ENCODE data around the gene FZR1.
"Not testable (repeated sequence)": the region's sequence is repeated elsewhere in the genome, so short reads cannot be mapped to it uniquely, and the experiment has no call there.

FZR1 gene

DNA sequence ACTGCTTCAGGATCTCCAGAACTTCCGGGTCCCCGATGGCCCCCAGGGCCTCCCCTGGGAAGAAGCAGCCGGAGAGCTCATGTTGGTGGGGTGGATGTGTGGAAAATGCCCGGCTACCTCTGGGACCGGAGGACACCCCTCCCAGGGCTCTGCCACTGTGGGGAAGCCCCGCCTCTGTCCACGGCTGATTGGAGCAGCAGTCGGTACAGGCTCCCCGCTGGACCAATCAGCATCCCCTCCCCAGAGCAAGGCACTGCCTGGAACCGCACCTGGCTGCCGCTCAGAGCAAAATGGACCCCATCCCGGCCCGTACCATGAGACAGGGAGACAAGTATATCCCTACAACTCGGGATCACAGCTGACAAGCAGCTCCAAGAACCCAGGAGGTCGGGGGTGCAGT is 12.1 kb upstream of the FZR1 start:
- no peak for DNase-seq (ENCODE audit: low read depth in 1 of 2, low spot score in 1 of 2)

GRCh38 chr19:3494559-3494958 is 11.6 kb upstream of the FZR1 start:
- peak in 1 of 2 donors; percentile 35 for DNase-seq (ENCODE audit: low read depth in 1 of 2, low spot score in 1 of 2)

DNA sequence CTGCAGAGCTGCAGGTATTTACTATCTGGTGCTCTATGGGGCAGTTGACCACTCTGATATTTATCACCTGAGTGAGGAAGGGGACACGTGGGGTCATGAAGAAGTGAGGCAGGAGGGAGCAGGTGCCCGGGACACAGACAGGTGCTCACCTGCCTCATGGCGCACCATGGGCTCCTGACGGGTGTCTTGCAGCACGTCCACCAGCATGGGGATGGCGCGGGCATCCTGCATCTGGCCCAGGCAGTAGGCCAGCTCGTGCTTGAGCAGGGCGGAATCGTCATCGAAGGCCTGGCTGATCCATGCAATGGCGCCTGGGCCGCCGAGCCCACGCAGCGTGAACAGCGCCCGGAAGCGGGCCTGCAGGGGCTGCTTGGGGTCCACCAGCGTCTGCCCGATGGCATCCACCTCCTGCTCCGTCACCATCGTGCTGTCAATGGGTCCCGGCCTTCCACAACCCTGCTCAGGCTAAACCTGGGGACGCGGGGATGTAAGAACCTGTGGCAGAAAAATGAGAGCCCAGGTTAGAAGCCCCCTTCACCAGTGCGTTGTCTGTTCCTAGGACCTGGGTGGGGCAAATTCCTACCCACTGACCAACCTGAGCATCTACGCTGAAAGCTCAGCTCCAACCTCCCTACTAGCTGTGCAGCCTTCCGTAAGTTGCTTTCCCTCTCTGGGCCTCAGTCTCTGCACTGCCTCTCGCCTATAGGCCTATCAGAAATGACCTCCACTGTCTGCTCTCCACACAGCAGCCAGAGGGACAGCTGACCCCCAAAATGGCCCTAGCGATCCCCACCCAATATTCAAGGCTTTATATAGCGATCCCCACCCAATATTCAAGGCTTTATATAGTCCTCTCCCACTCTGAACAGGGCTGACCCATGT is 9.5 kb upstream of the FZR1 start:
- no peak for DNase-seq (ENCODE audit: low read depth in 1 of 2, low spot score in 1 of 2)

DNA sequence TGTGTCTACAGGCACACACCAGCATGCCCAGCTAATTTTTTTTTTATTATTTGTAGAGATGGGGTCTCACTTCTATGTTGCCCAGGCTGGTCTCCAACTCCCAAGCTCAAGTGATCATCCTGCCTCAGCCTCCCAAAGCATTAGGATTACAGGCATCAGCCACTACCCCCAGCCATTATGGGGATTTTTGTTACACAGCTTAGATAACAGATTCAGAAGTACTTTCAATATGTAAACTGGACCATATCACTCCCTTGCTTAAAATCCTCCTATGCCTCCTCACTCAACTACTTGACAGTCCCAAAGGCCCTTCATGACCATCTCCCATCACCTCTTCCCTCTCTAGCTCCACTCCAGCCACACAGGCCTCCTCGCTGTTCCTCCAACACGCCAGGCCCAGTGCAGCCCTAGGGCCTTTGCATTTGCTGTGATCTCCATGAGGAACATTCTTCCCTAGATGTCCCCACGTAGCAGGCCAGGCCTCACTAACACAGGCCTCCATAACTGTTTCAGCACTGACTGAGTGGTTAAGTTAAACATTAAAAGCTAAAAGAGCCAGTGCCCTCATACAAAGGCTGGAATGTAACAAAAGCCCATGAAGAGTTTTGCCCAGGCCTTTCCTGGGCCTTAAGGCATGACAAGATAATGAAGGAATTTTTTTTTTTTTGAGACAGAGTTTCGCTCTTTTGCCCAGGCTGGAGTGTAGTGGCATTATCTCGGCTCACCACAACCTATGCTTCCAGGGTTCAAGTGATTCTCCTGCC is 8.2 kb upstream of the FZR1 start:
- DNase-seq (ENCODE audit: low read depth in 1 of 2, low spot score in 1 of 2), result no peak

- no peak for DNase-seq (ENCODE audit: low read depth in 1 of 2, low spot score in 1 of 2)
Measured at GRCh38 chr19:3499738-3500428, 6.2 kb upstream of the FZR1 start.

DNA sequence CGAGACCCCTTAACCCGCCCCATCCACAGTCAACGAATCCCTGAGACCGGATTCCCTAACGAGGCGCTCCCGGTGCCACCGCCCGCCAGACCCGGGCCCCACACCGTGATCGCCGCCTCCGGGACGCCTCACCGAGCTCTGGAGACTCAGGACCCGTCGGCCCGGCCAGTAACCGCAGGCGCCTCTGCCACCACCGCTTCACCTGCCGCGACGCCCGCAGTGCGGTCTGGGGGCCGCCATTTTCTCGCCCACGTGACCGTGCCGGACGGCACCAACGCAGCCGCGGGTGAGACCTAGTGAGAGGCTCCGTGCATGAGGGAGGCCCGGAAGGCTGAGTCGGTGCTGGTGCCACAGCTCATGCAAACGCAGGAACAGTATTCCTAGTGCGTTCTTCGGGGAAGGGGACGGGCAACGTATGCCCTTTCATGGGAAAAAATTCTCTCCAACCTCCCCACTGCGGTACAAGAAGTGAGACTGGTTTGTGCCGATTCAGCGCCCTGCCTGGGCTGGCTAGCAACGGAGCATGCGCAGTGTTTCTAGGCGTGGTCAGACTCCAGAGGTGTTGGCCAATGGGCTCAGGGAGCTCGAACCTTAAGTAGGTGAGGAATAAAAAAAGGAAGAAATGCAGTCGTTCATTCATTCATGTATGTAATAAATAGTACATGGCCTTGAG is 5.5 kb upstream of the FZR1 start, which contains the start of gene DOHH:
TSS of gene DOHH (minus strand) at position 246 of the 673 bp plus-strand sequence. CDS start 3,860 bp downstream, outside the sequence.
- DNase-seq (ENCODE audit: low read depth in 1 of 2, low spot score in 1 of 2), result peak; percentile 89 to 91

DNA sequence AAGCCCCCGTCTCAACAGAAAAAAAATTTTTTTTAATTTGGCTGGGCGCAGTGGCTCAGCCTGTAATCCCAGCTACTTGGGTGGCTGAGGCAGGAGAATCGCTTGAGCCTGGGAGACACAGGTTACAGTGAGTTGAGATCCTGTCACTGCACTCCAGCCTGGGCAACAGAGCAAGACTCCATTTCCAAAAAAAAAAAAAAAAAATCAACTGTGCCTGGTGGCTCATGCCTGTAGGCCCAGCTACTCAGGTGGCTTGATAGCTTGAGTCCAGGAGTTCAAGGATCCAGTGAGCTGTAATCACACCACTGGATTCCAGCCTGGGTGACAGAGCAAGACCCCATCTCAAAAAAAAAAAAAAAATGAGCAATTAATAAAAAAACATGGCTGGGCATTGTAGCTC is 4.3 kb upstream of the FZR1 start:
- no peak for DNase-seq (ENCODE audit: low read depth in 1 of 2, low spot score in 1 of 2)

DNA sequence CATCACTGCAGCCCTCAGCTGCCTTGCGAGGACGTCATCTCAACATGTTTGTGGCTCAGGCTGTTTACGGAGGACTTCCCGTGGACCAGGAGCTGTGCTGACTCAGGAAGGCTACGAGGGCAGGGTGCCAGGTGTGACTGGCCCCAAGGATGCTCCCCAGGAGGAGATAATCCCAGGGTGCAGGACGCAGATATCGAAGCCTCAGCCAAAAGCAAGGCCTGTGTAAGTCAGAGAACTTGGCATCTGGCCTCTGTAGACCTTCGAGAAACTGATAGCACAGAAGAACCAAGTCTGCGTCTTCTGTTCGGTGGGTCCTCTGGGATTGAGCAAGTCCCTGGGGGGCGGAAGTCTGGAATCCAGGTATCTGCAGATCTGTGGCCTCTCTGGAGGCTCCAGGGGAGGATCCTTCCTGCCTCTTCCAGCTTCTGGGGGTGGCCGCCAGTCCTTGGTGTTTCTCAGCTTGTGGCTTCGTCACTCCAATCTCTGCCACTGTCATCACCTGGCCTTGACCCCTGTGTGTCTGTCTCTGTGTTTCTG is 3.0 kb upstream of the FZR1 start:
- DNase-seq (ENCODE audit: low read depth in 1 of 2, low spot score in 1 of 2), result no peak

DNA sequence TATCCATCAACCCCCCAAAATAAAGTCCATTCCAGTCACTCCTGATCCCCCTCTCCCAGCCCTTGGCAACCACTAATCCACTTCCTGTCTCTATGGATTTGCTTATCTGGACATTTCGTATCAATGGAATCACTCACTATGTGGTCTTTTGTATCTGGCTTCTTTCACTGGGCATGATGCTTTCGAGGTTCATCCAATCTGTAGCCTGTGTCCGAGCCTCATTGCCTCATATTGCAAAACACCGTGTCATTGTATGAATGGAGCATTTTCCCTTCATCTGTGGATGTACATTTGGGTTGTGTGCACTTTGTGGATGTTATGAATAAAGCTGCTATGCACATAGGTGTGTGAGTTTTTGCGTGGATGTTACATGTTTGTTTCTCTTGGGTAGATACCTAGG is 1.4 kb upstream of the FZR1 start:
- DNase-seq (ENCODE audit: low read depth in 1 of 2, low spot score in 1 of 2), result no peak

- no peak for DNase-seq (ENCODE audit: low read depth in 1 of 2, low spot score in 1 of 2)
Measured at GRCh38 chr19:3506384-3507340, 551 bp downstream of the FZR1 start.

DNA sequence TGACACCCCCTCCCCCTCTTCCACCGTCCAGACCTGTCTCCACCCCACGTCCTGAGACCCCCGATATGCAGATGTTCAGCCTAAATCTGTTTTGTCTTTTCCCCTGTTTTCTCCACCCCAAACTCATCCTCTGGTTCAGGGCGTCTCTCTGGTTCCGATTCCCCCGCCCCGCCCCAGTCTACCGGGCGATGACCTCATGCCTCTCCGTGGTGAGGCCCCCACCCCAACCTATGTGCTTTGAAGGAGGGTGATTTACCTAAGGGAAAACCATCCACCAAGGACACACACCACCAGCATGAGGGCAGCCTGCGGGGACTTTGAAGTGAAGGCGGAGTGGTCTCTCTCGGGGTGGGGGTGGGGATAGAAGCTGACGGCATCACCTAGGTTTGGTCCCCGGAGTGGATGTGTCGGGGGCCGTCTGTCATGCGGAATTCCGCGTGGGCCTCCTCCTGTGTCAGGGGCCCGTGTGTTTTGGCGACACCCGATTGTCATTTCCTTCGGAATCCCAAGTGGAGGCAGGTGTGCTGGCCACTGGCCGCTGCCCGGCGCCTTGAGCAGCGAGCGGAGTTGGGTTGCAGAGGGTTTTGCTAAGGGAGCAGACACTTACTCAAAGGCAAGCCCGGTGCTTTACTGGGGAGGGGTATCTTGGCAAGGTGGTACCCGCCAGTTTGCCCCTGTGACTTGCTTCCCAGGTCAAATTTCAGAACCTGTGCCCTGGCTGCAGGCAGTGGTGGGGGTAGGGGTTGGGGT is 1.4 kb downstream of the FZR1 start:
- no peak for DNase-seq (ENCODE audit: low read depth in 1 of 2, low spot score in 1 of 2)

DNA sequence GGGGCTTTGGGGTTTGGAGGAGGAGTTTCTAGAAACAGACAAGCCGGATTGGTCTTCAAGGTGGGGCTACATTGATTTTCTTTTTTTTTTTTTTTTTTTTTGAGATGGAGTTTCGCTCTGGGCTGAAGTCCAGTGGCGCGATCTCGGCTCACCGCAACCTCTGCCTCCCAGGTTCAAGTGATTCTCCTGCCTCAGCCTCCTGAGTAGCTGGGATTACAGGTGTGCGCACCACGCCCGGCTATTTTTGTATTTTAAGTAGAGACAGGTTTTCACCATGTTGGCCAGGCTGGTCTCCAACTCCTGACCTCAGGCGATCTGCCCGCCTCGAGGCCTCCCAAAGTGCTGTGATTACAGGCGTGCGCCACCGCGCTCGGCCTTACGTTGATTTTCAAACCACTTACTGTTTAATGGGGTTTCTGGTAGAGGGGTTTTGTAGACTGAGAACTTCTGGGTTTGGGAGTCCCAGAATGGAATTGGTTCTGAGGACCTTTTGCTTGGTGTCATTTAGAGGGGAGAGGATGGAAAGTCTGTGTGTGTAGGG is 2.1 kb downstream of the FZR1 start:
- DNase-seq (ENCODE audit: low read depth in 1 of 2, low spot score in 1 of 2), result not testable (repeated sequence)

- no peak for DNase-seq (ENCODE audit: low read depth in 1 of 2, low spot score in 1 of 2)
Measured at GRCh38 chr19:3508771-3509535, 2.8 kb downstream of the FZR1 start.

GRCh38 chr19:3509566-3509989 is 3.5 kb downstream of the FZR1 start:
- DNase-seq (ENCODE audit: low read depth in 1 of 2, low spot score in 1 of 2), result no peak

DNA sequence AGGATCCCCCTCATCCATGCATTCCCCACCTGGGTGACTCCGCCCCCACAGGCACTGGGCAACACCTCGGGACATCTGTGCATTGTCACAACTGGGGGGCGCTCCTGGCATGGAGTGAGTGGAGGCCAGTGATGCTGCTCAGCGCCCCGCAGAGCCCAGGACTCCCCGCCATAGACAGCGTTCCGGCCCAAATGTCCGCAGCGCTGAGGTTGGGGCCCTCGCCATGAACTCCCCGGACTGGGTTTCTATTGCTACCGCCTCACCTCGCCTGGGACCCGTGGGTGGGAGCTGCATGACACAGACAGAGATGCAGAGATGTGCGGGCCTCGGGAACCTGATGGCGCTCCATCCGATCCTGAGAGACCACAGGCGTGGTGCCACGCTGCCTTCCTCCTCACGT is 4.6 kb downstream of the FZR1 start:
- DNase-seq (ENCODE audit: low read depth in 1 of 2, low spot score in 1 of 2), result no peak

DNA sequence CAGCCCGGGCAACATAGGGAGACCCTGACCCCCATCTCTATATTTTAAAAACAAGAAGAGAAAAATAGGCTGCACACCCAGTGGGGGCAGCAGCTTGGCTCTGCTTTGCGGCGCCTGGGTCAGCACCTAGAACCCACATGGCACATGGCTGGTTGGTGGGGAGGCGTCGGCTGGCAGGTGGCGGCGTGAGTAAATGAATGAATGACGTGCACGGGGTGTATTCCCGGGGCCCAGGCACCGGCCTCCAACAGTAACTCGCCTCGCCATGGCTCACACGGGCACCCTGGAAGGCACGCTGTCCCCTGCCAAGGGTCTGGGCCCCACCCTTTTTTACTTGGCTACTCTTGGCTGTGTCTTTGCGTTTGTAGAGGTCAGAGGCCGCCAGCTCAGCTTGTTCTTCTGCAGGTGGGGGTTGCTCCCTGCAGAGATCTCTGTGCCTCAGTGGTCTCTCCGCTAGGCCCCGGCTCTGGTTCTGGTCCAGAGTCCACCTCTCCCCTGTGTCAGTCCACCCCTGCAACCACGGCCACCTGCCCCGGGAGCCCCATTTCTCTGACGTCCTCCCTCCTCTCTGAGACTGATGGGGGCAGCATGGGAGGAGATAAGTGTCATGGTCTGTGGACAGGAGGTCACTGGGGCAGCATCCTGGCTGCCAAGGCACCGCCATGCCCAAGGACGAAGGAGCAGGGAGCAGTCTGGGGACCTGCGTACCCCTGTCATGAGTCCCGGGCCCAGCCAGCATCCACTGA is 5.6 kb downstream of the FZR1 start:
- DNase-seq (ENCODE audit: low read depth in 1 of 2, low spot score in 1 of 2), result no peak

DNA sequence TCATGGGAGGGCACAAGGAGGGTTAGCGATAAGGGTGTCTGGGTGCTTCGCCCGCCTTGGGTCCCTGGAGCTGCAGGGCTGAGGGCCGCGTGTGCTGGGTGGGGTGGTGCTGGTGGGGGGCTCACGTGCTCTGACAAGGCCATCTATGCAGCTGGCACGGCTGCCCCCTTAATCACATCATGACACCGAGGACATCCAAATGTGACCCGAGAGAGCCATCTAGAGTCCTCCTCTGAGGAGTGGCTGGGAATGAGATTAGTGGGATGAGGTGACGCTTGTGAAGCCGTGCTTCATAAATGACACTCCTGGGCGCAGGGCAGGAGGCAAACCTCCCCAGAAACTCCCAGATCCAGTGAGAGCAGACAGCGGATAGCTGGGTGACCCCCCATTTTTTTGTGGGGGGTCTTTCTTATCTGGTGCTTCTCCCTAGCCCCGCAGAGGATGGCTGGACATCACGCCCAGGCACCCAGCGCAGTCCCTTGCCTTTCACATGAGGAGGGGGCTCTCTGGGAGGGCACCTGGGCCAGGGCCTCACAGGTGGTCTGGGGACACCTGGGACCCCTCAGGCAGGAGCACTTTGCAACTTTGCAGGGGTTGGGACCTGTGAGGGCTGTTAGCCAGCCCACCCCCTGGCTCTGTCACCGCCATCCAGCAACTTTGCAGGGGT is 6.6 kb downstream of the FZR1 start:
- no peak for DNase-seq (ENCODE audit: low read depth in 1 of 2, low spot score in 1 of 2)

Data from activated T-helper 1 cell treated with anti-CD3 and anti-CD28 coated beads, Interleukin-2, amount 50 U/mL, for 16 hours (primary cell).